Naive thymus-derived CD4-positive, alpha-beta T cell (primary cell): Measurements from ENCODE around the gene KDELR1. TPM values are rescaled to one million over a fixed set of nuclear protein-coding genes. Genes with fewer than 3 reads are reported as not detected.

ENCODE experiments used
- ATAC-seq: fragments of 150-1000 bp; cut with Tn5 transposase; 2 replicates; pipeline ENCODE4 v1.10.0; 2021; ENCODE audit warnings: mild to moderate bottlenecking, moderate library complexity
- CTCF ChIA-PET: fragments of 350-600 bp; sonication (Branson Sonifier 250); formaldehyde crosslinking; loops from one replicate; lab custom pipeline; 2021; ENCODE audit warnings: antibody characterized with exemption; lab: Charles Lee
- POLR2A ChIA-PET: fragments of 350-600 bp; sonication (Branson Sonifier 250); formaldehyde crosslinking; loops from one replicate; lab custom pipeline; 2021; ENCODE audit warnings: antibody characterized with exemption, inconsistent platforms; lab: Charles Lee
- DNase-seq, 9 donors: peaks; one replicate each; pipeline versions ENCODE4 v3.0.0 to v3.0.0-alpha.2; 2020 to 2022; ENCODE audit warnings: mixed read lengths in 1 of 9
- H3K27ac ChIP-seq: one replicate; pipeline ENCODE4 v1.7.0; 2013; ENCODE audit warnings: mild to moderate bottlenecking, low read depth, low read length, moderate library complexity
- H3K27me3 ChIP-seq, 2 donors: one replicate each; pipeline ENCODE4 v1.7.0; 2013; ENCODE audit warnings: low read length in 2 of 2, mild to moderate bottlenecking in 2 of 2, moderate library complexity in 2 of 2; ENCODE audit not compliant: control insufficient read depth in 2 of 2, insufficient read depth in 2 of 2
- H3K36me3 ChIP-seq, 3 experiments: 1 replicate in 2 of 3; 2 replicates in 1 of 3; pipeline ENCODE4 v1.7.0; 2013; ENCODE audit warnings: low read length in 3 of 3, mild to moderate bottlenecking in 3 of 3, moderate library complexity in 1 of 3; ENCODE audit not compliant: insufficient read depth in 3 of 3, control insufficient read depth in 2 of 3
- H3K4me1 ChIP-seq, 2 donors: one replicate each; pipeline ENCODE4 v1.7.0; 2013; ENCODE audit warnings: low read length in 2 of 2, mild to moderate bottlenecking in 2 of 2, moderate library complexity in 1 of 2; ENCODE audit not compliant: control insufficient read depth in 2 of 2, insufficient read depth in 2 of 2
- H3K4me3 ChIP-seq: 2 replicates; pipeline ENCODE4 v1.7.0; 2013; ENCODE audit warnings: mild to moderate bottlenecking, low read length
- H3K9me3 ChIP-seq, 3 experiments: 1 replicate in 2 of 3; 2 replicates in 1 of 3; pipeline ENCODE4 v1.7.0; 2013; ENCODE audit warnings: low read length in 3 of 3; ENCODE audit not compliant: control insufficient read depth in 2 of 3
- H3K27ac Mint-ChIP-seq, 9 donors: one replicate each; pipeline ENCODE4 v1.8.0; 2020 to 2022; ENCODE audit warnings: mixed read lengths in 9 of 9, mild to moderate bottlenecking in 8 of 9, moderate library complexity in 5 of 9, inconsistent platforms in 2 of 9
- H3K27me3 Mint-ChIP-seq, 5 donors: one replicate each; pipeline ENCODE4 v1.8.0; 2021 to 2022; ENCODE audit warnings: mixed read lengths in 5 of 5, mild to moderate bottlenecking in 1 of 5
- H3K36me3 Mint-ChIP-seq, 5 donors: one replicate each; pipeline ENCODE4 v1.8.0; 2020 to 2022; ENCODE audit warnings: mixed read lengths in 5 of 5, mild to moderate bottlenecking in 3 of 5, inconsistent platforms in 1 of 5
- H3K4me1 Mint-ChIP-seq, 7 donors: one replicate each; pipeline ENCODE4 v1.8.0; 2020 to 2022; ENCODE audit warnings: mixed read lengths in 7 of 7, mild to moderate bottlenecking in 3 of 7, inconsistent platforms in 1 of 7
- H3K4me3 Mint-ChIP-seq, 10 donors: one replicate each; pipeline ENCODE4 v1.8.0; 2020 to 2022; ENCODE audit warnings: mild to moderate bottlenecking in 10 of 10, mixed read lengths in 10 of 10, moderate library complexity in 6 of 10, inconsistent platforms in 2 of 10
- H3K9me3 Mint-ChIP-seq, 11 donors: one replicate each; pipeline ENCODE4 v1.8.0; 2020 to 2022; ENCODE audit warnings: mixed read lengths in 11 of 11, mild to moderate bottlenecking in 4 of 11, inconsistent platforms in 1 of 11, moderate library complexity in 1 of 11
- intact Hi-C, 2 donors: fragments of 100-400 bp; cut with micrococcal nuclease; formaldehyde crosslinking; loops; one replicate each; pipeline ENCODE4 v1.15.1; 2023
- polyA plus RNA-seq, 2 donors: library from polyadenylated mRNA; unstranded; fragments of 300-500 nt; fragmentation: Illumina TruSeq; gene quantifications; one replicate each; pipeline ENCODE4 v1.2.3, GENCODE V29; 2021
- total RNA-seq, 6 experiments: library from RNA in 5 of 6; stranded (reverse) in 5 of 6; gene quantifications; 1 replicate in 5 of 6; 2 replicates in 1 of 6; pipeline ENCODE4 v1.2.3 and lab custom pipeline; 2021 to 2026

KDELR1 gene
- total and polyA plus RNA-seq, 7 experiments from 2014 or later: 22.2 to 73.9 (median 51.2) TPM

GRCh38 chr19:48382286-48382685 is 9.1 kb downstream of the KDELR1 start:
- peaks cover 0 to 26% (median 11%) of the 10 kb centered on the region in 5 donors for H3K36me3 Mint-ChIP-seq
- ChIA-PET POLR2A (no interaction called here), CTCF (no interaction called here)
- Histone ChIP-seq H3K27ac (no peak overlapping the region), H3K36me3 (peaks cover 0 to 55% (median 10%) of the 10 kb centered on the region in 3 experiments), H3K27me3 (no peaks in the 10 kb centered on the region), H3K4me1 (no peaks in the 10 kb centered on the region), H3K4me3 (no peak overlapping the region), H3K9me3 (no peaks in the 10 kb centered on the region)
- H3K4me1 Mint-ChIP-seq: peaks cover 0 to 4% (median 0%) of the 10 kb centered on the region in 7 donors
- DNase-seq: no peak
- intact Hi-C loops: no loop called here
- H3K9me3 Mint-ChIP-seq: no peaks in the 10 kb centered on the region
- no peak for ATAC-seq
- H3K27ac Mint-ChIP-seq: peak overlapping the region in 1 of 9 donors; percentile 12
- H3K27me3 Mint-ChIP-seq: no peaks in the 10 kb centered on the region
- H3K4me3 Mint-ChIP-seq: no peak overlapping the region

- Mint-ChIP-seq H3K36me3 (peaks cover 0 to 26% (median 11%) of the 10 kb centered on the region in 5 donors), H3K27me3 (no peaks in the 10 kb centered on the region), H3K4me3 (no peak overlapping the region), H3K4me1 (peaks cover 0 to 4% (median 0%) of the 10 kb centered on the region in 7 donors), H3K9me3 (no peaks in the 10 kb centered on the region), H3K27ac (peak overlapping the region in 2 of 9 donors; percentile 39 to 74)
- ChIA-PET CTCF (no interaction called here), POLR2A (no interaction called here)
- Histone ChIP-seq H3K4me1 (no peaks in the 10 kb centered on the region), H3K4me3 (no peak overlapping the region), H3K27ac (no peak overlapping the region), H3K27me3 (no peaks in the 10 kb centered on the region), H3K36me3 (peaks cover 0 to 47% (median 5%) of the 10 kb centered on the region in 3 experiments), H3K9me3 (no peaks in the 10 kb centered on the region)
- ATAC-seq: no peak
- no peak for DNase-seq
- intact Hi-C loops: no loop called here
Measured at GRCh38 chr19:48381178-48381950, 10.0 kb downstream of the KDELR1 start.

- POLR2A ChIA-PET: interaction anchor here (0.6 kb wide), 1 partner anchor 14 kb away, joined by 3 read pairs; no protein-coding TSS in a partner anchor
- Histone ChIP-seq H3K4me1 (no peaks in the 10 kb centered on the region), H3K36me3 (peaks cover 0 to 26% (median 0%) of the 10 kb centered on the region in 3 experiments), H3K9me3 (no peaks in the 10 kb centered on the region), H3K27me3 (no peaks in the 10 kb centered on the region), H3K27ac (no peak overlapping the region), H3K4me3 (no peak overlapping the region)
- intact Hi-C loops: no loop called here
- CTCF ChIA-PET: no interaction called here
- Mint-ChIP-seq H3K36me3 (peaks cover 0 to 13% (median 3%) of the 10 kb centered on the region in 5 donors), H3K4me1 (peaks cover 0 to 4% (median 0%) of the 10 kb centered on the region in 7 donors), H3K27ac (peak overlapping the region in 1 of 9 donors; percentile 28), H3K27me3 (no peaks in the 10 kb centered on the region), H3K9me3 (no peaks in the 10 kb centered on the region), H3K4me3 (no peak overlapping the region)
- ATAC-seq: no peak
- no peak for DNase-seq
Measured at GRCh38 chr19:48379058-48379457, 12.3 kb downstream of the KDELR1 start.

GRCh38 chr19:48378194-48378570 is 13.2 kb downstream of the KDELR1 start:
- DNase-seq (no peak), ATAC-seq (no peak)
- ChIA-PET CTCF (no interaction called here), POLR2A (no interaction called here)
- Histone ChIP-seq H3K9me3 (no peaks in the 10 kb centered on the region), H3K4me1 (no peaks in the 10 kb centered on the region), H3K4me3 (no peak overlapping the region), H3K36me3 (peaks cover 0 to 18% (median 0%) of the 10 kb centered on the region in 3 experiments), H3K27ac (no peak overlapping the region), H3K27me3 (no peaks in the 10 kb centered on the region)
- intact Hi-C loops: no loop called here
- no peaks in the 10 kb centered on the region for H3K27me3 Mint-ChIP-seq
- H3K4me3 Mint-ChIP-seq: no peak overlapping the region
- H3K27ac Mint-ChIP-seq: no peak overlapping the region
- peaks cover 0 to 4% (median 0%) of the 10 kb centered on the region in 7 donors for H3K4me1 Mint-ChIP-seq
- peaks cover 0 to 6% (median 2%) of the 10 kb centered on the region in 5 donors for H3K36me3 Mint-ChIP-seq
- H3K9me3 Mint-ChIP-seq: no peaks in the 10 kb centered on the region

GRCh38 chr19:48373567-48373966 is 17.8 kb downstream of the KDELR1 start:
- Histone ChIP-seq H3K9me3 (no peaks in the 10 kb centered on the region), H3K4me3 (no peak overlapping the region), H3K36me3 (no peaks in the 10 kb centered on the region), H3K27me3 (no peaks in the 10 kb centered on the region), H3K4me1 (no peaks in the 10 kb centered on the region), H3K27ac (no peak overlapping the region)
- H3K27ac Mint-ChIP-seq: no peak overlapping the region
- DNase-seq (no peak), ATAC-seq (no peak)
- no peaks in the 10 kb centered on the region for H3K4me1 Mint-ChIP-seq
- no peak overlapping the region for H3K4me3 Mint-ChIP-seq
- H3K36me3 Mint-ChIP-seq: no peaks in the 10 kb centered on the region
- intact Hi-C loops: no loop called here
- H3K9me3 Mint-ChIP-seq: no peaks in the 10 kb centered on the region
- peaks cover 0 to 2% (median 0%) of the 10 kb centered on the region in 5 donors for H3K27me3 Mint-ChIP-seq
- CTCF ChIA-PET: interaction anchor here (0.6 to 0.8 kb wide), 2 partner anchors 136 to 158 kb away, joined by 3 read pairs; no protein-coding TSS in a partner anchor
- POLR2A ChIA-PET: no interaction called here

GRCh38 chr19:48372904-48373303 is 18.4 kb downstream of the KDELR1 start:
- ChIA-PET POLR2A (no interaction called here), CTCF (interaction anchor here (0.8 to 0.9 kb wide), 2 partner anchors 136 to 215 kb away, joined by 3 to 5 read pairs; no protein-coding TSS in a partner anchor)
- Mint-ChIP-seq H3K27me3 (peaks cover 0 to 2% (median 0%) of the 10 kb centered on the region in 5 donors), H3K27ac (no peak overlapping the region), H3K9me3 (no peaks in the 10 kb centered on the region), H3K4me3 (no peak overlapping the region), H3K4me1 (no peaks in the 10 kb centered on the region), H3K36me3 (no peaks in the 10 kb centered on the region)
- ATAC-seq (peak; percentile 8), DNase-seq (no peak)
- no peak overlapping the region for H3K27ac ChIP-seq
- H3K36me3 ChIP-seq: no peaks in the 10 kb centered on the region
- intact Hi-C loops: no loop called here
- H3K4me3 ChIP-seq: no peak overlapping the region
- H3K9me3 ChIP-seq: no peaks in the 10 kb centered on the region
- no peaks in the 10 kb centered on the region for H3K27me3 ChIP-seq
- no peaks in the 10 kb centered on the region for H3K4me1 ChIP-seq
